HEK293 (cell line): ENCODE measurements around the gene GRK2.

Experiments
- CTCF ChIA-PET: fragments of 350-600 bp; formaldehyde crosslinking; extraction: SDS; loops from one replicate; lab custom pipeline; 2021; ENCODE audit warnings: antibody characterized with exemption; lab: Yijun Ruan, JAX
- POLR2A ChIA-PET: fragments of 300-600 bp; formaldehyde crosslinking; extraction: SDS; loops from one replicate; lab custom pipeline; 2020; ENCODE audit warnings: antibody characterized with exemption, inconsistent platforms; lab: Yijun Ruan, JAX
- H3K27ac ChIP-seq: fragments of 200-500 bp; sonication (Bioruptor generic); 2 replicates; pipeline ENCODE4 v1.5.1; 2014; ENCODE audit warnings: low read depth, low read length, control low read depth, inconsistent platforms; ENCODE audit errors: extremely low read depth
- H3K36me3 ChIP-seq, 2 experiments: fragments of 200-500 bp in 1 of 2; sonication (Bioruptor generic) in 1 of 2; 1 replicate in 1 of 2; 2 replicates in 1 of 2; pipeline ENCODE4 v1.5.1; 2014 to 2017; ENCODE audit warnings: inconsistent platforms in 2 of 2, low read length in 2 of 2; ENCODE audit not compliant: control insufficient read depth in 2 of 2, insufficient read depth in 1 of 2
- H3K4me1 ChIP-seq: fragments of 200-500 bp; sonication (Bioruptor generic); 2 replicates; pipeline ENCODE4 v1.5.1; 2014; ENCODE audit warnings: mild to moderate bottlenecking, low read length, inconsistent platforms; ENCODE audit not compliant: control insufficient read depth, insufficient read depth
- H3K4me3 ChIP-seq: 2 replicates; pipeline ENCODE4 v1.5.1; 2011; ENCODE audit warnings: low read depth, mild to moderate bottlenecking, control low read depth, low read length, moderate library complexity
- H3K9me3 ChIP-seq: fragments of 200-500 bp; sonication (Bioruptor generic); 2 replicates; pipeline ENCODE4 v1.5.1; 2014; ENCODE audit warnings: low read depth, low read length, inconsistent platforms; ENCODE audit not compliant: control insufficient read depth, insufficient read depth
- GFI1B ChIP-seq: fragments of 450-650 bp; formaldehyde crosslinking; IDR thresholded peaks from 2 replicates; pipeline ENCODE4 v1.5.1; 2016; ENCODE audit warnings: missing biosample characterization, missing genetic modification characterization
- GLI2 ChIP-seq: fragments of 450-650 bp; formaldehyde crosslinking; IDR thresholded peaks from 2 replicates; pipeline ENCODE4; 2017; ENCODE audit warnings: missing biosample characterization, missing genetic modification characterization, low read depth, borderline replicate concordance
- KLF9 ChIP-seq: fragments of 450-650 bp; formaldehyde crosslinking; IDR thresholded peaks from 2 replicates; pipeline ENCODE4 v1.5.1; 2016; ENCODE audit warnings: missing biosample characterization, missing genetic modification characterization, low read depth
- SCRT2 ChIP-seq: fragments of 450-650 bp; formaldehyde crosslinking; IDR thresholded peaks from 2 replicates; pipeline ENCODE4 v1.5.1; 2016; ENCODE audit warnings: missing biosample characterization, missing genetic modification characterization
- ZNF112 ChIP-seq: fragments of 450-650 bp; formaldehyde crosslinking; IDR thresholded peaks from 2 replicates; pipeline ENCODE4 v1.5.0; 2017; ENCODE audit warnings: missing biosample characterization, missing genetic modification characterization
- ZNF175 ChIP-seq: fragments of 450-650 bp; formaldehyde crosslinking; IDR thresholded peaks from 2 replicates; pipeline ENCODE4 v1.5.1; 2016; ENCODE audit warnings: missing biosample characterization, missing genetic modification characterization
- ZNF266 ChIP-seq: fragments of 450-650 bp; formaldehyde crosslinking; IDR thresholded peaks from 2 replicates; pipeline ENCODE4 v1.5.1; 2016; ENCODE audit warnings: missing biosample characterization, missing genetic modification characterization, low read depth
- ZNF292 ChIP-seq: fragments of 450-650 bp; formaldehyde crosslinking; IDR thresholded peaks from 2 replicates; pipeline ENCODE4 v1.5.1; 2016; ENCODE audit warnings: low read depth, missing biosample characterization, missing genetic modification characterization, borderline replicate concordance
- ZNF629 ChIP-seq: fragments of 450-650 bp; formaldehyde crosslinking; IDR thresholded peaks from 2 replicates; pipeline ENCODE4 v1.5.1; 2017; ENCODE audit warnings: missing biosample characterization, missing genetic modification characterization
- ZNF658 ChIP-seq: fragments of 450-650 bp; formaldehyde crosslinking; IDR thresholded peaks from 2 replicates; pipeline ENCODE4; 2016; ENCODE audit warnings: missing biosample characterization, missing genetic modification characterization
- ZNF768 ChIP-seq: fragments of 450-650 bp; formaldehyde crosslinking; IDR thresholded peaks from 2 replicates; pipeline ENCODE4 v1.5.1; 2018; ENCODE audit warnings: missing biosample characterization, mild to moderate bottlenecking, missing genetic modification characterization
- ZNF776 ChIP-seq: fragments of 450-650 bp; formaldehyde crosslinking; IDR thresholded peaks from 2 replicates; pipeline ENCODE4 v1.5.0; 2017; ENCODE audit warnings: missing biosample characterization, missing genetic modification characterization, borderline replicate concordance
- ZNF792 ChIP-seq: fragments of 450-650 bp; formaldehyde crosslinking; IDR thresholded peaks from 2 replicates; pipeline ENCODE4 v1.5.1; 2016; ENCODE audit warnings: missing biosample characterization, missing genetic modification characterization
- ZNF830 ChIP-seq: fragments of 450-650 bp; IDR thresholded peaks from 2 replicates; pipeline ENCODE4 v1.5.0; 2018; ENCODE audit warnings: missing biosample characterization, missing genetic modification characterization, low read depth, mild to moderate bottlenecking, moderate library complexity
- TF ChIP-seq, protein P1 (sequence below): fragments of 450-650 bp; formaldehyde crosslinking; IDR thresholded peaks from 2 replicates; pipeline ENCODE4 v1.5.1; 2016; ENCODE audit warnings: missing biosample characterization, missing genetic modification characterization, borderline replicate concordance
- TF ChIP-seq, protein P2 (sequence below): fragments of 450-650 bp; formaldehyde crosslinking; IDR thresholded peaks from 2 replicates; pipeline ENCODE4 v1.5.1; 2016; ENCODE audit warnings: missing biosample characterization, missing genetic modification characterization
- TF ChIP-seq, protein P3 (sequence below): fragments of 450-650 bp; formaldehyde crosslinking; IDR thresholded peaks from 2 replicates; pipeline ENCODE4; 2016; ENCODE audit warnings: missing biosample characterization, missing genetic modification characterization
- TF ChIP-seq, protein P4 (sequence below): fragments of 450-650 bp; formaldehyde crosslinking; IDR thresholded peaks from 2 replicates; pipeline ENCODE4 v1.5.1; 2016; ENCODE audit warnings: missing biosample characterization, missing genetic modification characterization
- TF ChIP-seq, protein P5 (sequence below): fragments of 450-650 bp; formaldehyde crosslinking; IDR thresholded peaks from 2 replicates; pipeline ENCODE4 v1.5.1; 2016; ENCODE audit warnings: missing biosample characterization, missing genetic modification characterization

Gene GRK2

DNA sequence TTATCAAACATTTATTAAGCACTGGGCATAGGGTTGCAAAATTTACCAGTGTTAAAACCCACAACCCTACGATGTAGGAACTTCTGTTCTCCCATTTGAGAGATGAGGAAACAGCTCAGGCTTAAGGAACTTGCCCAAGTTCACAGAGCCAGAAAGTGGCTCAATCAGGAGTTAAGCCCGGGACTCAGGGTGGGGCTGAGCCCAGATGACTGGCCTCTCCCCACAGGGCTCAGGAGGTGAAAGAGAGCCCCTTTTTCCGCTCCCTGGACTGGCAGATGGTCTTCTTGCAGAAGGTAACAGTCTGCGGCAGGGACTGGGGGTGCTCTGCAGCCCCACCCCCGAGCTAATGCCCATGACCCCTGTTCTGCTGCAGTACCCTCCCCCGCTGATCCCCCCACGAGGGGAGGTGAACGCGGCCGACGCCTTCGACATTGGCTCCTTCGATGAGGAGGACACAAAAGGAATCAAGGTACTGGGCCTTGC is 17.2 kb downstream of the GRK2 start (continued):
- TF ChIP-seq ZNF830 (tag by site-specific recombination) = no peak
- TF ChIP-seq, protein P1, sequence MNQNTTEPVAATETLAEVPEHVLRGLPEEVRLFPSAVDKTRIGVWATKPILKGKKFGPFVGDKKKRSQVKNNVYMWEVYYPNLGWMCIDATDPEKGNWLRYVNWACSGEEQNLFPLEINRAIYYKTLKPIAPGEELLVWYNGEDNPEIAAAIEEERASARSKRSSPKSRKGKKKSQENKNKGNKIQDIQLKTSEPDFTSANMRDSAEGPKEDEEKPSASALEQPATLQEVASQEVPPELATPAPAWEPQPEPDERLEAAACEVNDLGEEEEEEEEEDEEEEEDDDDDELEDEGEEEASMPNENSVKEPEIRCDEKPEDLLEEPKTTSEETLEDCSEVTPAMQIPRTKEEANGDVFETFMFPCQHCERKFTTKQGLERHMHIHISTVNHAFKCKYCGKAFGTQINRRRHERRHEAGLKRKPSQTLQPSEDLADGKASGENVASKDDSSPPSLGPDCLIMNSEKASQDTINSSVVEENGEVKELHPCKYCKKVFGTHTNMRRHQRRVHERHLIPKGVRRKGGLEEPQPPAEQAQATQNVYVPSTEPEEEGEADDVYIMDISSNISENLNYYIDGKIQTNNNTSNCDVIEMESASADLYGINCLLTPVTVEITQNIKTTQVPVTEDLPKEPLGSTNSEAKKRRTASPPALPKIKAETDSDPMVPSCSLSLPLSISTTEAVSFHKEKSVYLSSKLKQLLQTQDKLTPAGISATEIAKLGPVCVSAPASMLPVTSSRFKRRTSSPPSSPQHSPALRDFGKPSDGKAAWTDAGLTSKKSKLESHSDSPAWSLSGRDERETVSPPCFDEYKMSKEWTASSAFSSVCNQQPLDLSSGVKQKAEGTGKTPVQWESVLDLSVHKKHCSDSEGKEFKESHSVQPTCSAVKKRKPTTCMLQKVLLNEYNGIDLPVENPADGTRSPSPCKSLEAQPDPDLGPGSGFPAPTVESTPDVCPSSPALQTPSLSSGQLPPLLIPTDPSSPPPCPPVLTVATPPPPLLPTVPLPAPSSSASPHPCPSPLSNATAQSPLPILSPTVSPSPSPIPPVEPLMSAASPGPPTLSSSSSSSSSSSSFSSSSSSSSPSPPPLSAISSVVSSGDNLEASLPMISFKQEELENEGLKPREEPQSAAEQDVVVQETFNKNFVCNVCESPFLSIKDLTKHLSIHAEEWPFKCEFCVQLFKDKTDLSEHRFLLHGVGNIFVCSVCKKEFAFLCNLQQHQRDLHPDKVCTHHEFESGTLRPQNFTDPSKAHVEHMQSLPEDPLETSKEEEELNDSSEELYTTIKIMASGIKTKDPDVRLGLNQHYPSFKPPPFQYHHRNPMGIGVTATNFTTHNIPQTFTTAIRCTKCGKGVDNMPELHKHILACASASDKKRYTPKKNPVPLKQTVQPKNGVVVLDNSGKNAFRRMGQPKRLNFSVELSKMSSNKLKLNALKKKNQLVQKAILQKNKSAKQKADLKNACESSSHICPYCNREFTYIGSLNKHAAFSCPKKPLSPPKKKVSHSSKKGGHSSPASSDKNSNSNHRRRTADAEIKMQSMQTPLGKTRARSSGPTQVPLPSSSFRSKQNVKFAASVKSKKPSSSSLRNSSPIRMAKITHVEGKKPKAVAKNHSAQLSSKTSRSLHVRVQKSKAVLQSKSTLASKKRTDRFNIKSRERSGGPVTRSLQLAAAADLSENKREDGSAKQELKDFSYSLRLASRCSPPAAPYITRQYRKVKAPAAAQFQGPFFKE (tag by site-specific recombination) = no peak
- no peak for TF ChIP-seq GFI1B
- no peak for TF ChIP-seq KLF9 (tag by site-specific recombination)
- TF ChIP-seq ZNF266 (tag by site-specific recombination) = no peak
- no peak for TF ChIP-seq ZNF776 (tag by site-specific recombination)

DNA sequence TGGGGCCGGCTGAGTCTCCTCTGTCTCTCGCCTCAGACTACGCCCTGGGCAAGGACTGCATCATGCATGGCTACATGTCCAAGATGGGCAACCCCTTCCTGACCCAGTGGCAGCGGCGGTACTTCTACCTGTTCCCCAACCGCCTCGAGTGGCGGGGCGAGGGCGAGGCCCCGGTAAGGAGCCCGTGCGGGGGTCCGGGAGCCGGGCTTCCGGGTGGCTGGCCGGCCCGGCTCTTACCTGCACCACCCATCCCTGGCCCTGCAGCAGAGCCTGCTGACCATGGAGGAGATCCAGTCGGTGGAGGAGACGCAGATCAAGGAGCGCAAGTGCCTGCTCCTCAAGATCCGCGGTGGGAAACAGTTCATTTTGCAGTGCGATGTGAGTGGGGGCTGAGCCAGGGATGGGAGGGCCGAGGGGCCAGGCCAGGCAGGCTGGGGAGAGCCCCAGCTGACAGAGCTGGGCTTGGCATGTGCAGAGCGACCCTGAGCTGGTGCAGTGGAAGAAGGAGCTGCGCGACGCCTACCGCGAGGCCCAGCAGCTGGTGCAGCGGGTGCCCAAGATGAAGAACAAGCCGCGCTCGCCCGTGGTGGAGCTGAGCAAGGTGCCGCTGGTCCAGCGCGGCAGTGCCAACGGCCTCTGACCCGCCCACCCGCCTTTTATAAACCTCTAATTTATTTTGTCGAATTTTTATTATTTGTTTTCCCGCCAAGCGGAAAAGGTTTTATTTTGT is 18.7 kb downstream of the GRK2 start:
- POLR2A ChIA-PET = no interaction called here
- Histone ChIP-seq H3K4me3 (no peak overlapping the region), H3K36me3 (peaks cover 0 to 73% of the 10 kb centered on the region in 2 experiments; a peak in 2 of 3 replicates), H3K4me1 (no peaks in the 10 kb centered on the region), H3K27ac (no peak overlapping the region), H3K9me3 (no peaks in the 10 kb centered on the region)
- TF ChIP-seq ZNF768 (tag by site-specific recombination) (no peak), ZNF292 (no peak), ZNF112 (tag by site-specific recombination) (no peak), ZNF792 (no peak)
- TF ChIP-seq, protein P2, sequence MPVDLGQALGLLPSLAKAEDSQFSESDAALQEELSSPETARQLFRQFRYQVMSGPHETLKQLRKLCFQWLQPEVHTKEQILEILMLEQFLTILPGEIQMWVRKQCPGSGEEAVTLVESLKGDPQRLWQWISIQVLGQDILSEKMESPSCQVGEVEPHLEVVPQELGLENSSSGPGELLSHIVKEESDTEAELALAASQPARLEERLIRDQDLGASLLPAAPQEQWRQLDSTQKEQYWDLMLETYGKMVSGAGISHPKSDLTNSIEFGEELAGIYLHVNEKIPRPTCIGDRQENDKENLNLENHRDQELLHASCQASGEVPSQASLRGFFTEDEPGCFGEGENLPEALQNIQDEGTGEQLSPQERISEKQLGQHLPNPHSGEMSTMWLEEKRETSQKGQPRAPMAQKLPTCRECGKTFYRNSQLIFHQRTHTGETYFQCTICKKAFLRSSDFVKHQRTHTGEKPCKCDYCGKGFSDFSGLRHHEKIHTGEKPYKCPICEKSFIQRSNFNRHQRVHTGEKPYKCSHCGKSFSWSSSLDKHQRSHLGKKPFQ (tag by site-specific recombination) = no peak
- CTCF ChIA-PET = interaction anchor here (1.0 kb wide), 1 partner anchor 98 kb away, joined by 3 read pairs; no protein-coding TSS in a partner anchor

DNA sequence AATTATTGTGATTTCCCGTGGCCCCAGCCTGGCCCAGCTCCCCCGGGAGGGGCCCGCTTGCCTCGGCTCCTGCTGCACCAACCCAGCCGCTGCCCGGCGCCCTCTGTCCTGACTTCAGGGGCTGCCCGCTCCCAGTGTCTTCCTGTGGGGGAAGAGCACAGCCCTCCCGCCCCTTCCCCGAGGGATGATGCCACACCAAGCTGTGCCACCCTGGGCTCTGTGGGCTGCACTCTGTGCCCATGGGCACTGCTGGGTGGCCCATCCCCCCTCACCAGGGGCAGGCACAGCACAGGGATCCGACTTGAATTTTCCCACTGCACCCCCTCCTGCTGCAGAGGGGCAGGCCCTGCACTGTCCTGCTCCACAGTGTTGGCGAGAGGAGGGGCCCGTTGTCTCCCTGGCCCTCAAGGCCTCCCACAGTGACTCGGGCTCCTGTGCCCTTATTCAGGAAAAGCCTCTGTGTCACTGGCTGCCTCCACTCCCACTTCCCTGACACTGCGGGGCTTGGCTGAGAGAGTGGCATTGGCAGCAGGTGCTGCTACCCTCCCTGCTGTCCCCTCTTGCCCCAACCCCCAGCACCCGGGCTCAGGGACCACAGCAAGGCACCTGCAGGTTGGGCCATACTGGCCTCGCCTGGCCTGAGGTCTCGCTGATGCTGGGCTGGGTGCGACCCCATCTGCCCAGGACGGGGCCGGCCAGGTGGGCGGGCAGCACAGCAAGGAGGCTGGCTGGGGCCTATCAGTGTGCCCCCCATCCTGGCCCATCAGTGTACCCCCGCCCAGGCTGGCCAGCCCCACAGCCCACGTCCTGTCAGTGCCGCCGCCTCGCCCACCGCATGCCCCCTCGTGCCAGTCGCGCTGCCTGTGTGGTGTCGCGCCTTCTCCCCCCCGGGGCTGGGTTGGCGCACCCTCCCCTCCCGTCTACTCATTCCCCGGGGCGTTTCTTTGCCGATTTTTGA is 19.5 kb downstream of the GRK2 start:
- H3K4me1 ChIP-seq = no peaks in the 10 kb centered on the region
- POLR2A ChIA-PET = interaction anchor here (0.5 kb wide), 1 partner anchor 19 kb away, joined by 3 read pairs; no protein-coding TSS in a partner anchor
- CTCF ChIA-PET = interaction anchor here (3.9 kb wide), 1 partner anchor 23 kb away, joined by 17 read pairs; no protein-coding TSS in a partner anchor
- H3K27ac ChIP-seq = 0 out of 2 replicates have a peak overlapping the region, but pooled peaks have one; percentile 31
- H3K4me3 ChIP-seq = no peak overlapping the region
- H3K36me3 ChIP-seq = peaks cover 0 to 72% of the 10 kb centered on the region in 2 experiments; a peak in 2 of 3 replicates
- H3K9me3 ChIP-seq = no peaks in the 10 kb centered on the region
- no peak for TF ChIP-seq SCRT2 (tag by site-specific recombination)
- TF ChIP-seq ZNF629 = no peak
- no peak for TF ChIP-seq ZNF658
- TF ChIP-seq, protein P3, sequence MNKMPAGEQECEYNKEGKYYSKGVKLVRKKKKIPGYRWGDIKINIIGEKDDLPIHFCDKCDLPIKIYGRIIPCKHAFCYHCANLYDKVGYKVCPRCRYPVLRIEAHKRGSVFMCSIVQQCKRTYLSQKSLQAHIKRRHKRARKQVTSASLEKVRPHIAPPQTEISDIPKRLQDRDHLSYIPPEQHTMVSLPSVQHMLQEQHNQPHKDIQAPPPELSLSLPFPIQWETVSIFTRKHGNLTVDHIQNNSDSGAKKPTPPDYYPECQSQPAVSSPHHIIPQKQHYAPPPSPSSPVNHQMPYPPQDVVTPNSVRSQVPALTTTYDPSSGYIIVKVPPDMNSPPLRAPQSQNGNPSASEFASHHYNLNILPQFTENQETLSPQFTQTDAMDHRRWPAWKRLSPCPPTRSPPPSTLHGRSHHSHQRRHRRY (tag by site-specific recombination) = no peak
- TF ChIP-seq, protein P4, sequence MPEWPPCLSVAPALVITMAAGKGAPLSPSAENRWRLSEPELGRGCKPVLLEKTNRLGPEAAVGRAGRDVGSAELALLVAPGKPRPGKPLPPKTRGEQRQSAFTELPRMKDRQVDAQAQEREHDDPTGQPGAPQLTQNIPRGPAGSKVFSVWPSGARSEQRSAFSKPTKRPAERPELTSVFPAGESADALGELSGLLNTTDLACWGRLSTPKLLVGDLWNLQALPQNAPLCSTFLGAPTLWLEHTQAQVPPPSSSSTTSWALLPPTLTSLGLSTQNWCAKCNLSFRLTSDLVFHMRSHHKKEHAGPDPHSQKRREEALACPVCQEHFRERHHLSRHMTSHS (tag by site-specific recombination) = no peak
- no peak for TF ChIP-seq GLI2 (tag by site-specific recombination)
- TF ChIP-seq, protein P5, sequence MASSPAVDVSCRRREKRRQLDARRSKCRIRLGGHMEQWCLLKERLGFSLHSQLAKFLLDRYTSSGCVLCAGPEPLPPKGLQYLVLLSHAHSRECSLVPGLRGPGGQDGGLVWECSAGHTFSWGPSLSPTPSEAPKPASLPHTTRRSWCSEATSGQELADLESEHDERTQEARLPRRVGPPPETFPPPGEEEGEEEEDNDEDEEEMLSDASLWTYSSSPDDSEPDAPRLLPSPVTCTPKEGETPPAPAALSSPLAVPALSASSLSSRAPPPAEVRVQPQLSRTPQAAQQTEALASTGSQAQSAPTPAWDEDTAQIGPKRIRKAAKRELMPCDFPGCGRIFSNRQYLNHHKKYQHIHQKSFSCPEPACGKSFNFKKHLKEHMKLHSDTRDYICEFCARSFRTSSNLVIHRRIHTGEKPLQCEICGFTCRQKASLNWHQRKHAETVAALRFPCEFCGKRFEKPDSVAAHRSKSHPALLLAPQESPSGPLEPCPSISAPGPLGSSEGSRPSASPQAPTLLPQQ = no peak
- no peak for TF ChIP-seq ZNF175
